Muscle of leg (tissue), 11 donors: ENCODE data around the gene INSM1. TPM values are rescaled to one million over a fixed set of nuclear protein-coding genes. Genes with fewer than 3 reads are reported as not detected.

Experiments used
- DNase-seq: peaks from one replicate; pipeline ENCODE4 v3.0.0; 2013
- H3K27ac ChIP-seq: one replicate; pipeline ENCODE4 v1.5.1; 2013; ENCODE audit warnings: mild to moderate bottlenecking, low read length, control low read depth
- H3K27me3 ChIP-seq: one replicate; pipeline ENCODE4 v1.6.1; 2013; ENCODE audit warnings: low read length; ENCODE audit not compliant: control insufficient read depth, insufficient read depth
- H3K36me3 ChIP-seq: one replicate; pipeline ENCODE4 v1.6.1; 2013; ENCODE audit warnings: low read length; ENCODE audit not compliant: control insufficient read depth, insufficient read depth
- H3K4me1 ChIP-seq: one replicate; pipeline ENCODE4 v1.6.1; 2013; ENCODE audit warnings: low read length; ENCODE audit not compliant: control insufficient read depth, insufficient read depth
- H3K4me3 ChIP-seq: one replicate; pipeline ENCODE4 v1.5.1; 2013; ENCODE audit warnings: low read length, control low read depth
- H3K9me3 ChIP-seq: replicated peaks from 2 replicates; pipeline ENCODE4 v1.6.1; 2013; ENCODE audit warnings: low read depth, low read length; ENCODE audit not compliant: control insufficient read depth
- WGBS: methylation state at CpG from one replicate; pipeline ENCODE4 v1.1.5; 2013; ENCODE audit warnings: missing lambda C conversion rate; ENCODE audit not compliant: insufficient coverage; 5-methylcytosine and 5-hydroxymethylcytosine counted together
- polyA plus RNA-seq, 8 donors: library from polyadenylated mRNA; unstranded; fragments of 120-200 nt; gene quantifications; one replicate each; pipeline versions ENCODE4 v1.2.1 to v1.2.3, GENCODE V29; 2013; ENCODE audit warnings: inconsistent platforms in 1 of 8, low replicate concordance in 1 of 8; ENCODE audit not compliant: insufficient read length in 8 of 8, insufficient read depth in 1 of 8
- total RNA-seq: library from RNA; stranded (reverse); fragments of 120-200 nt; gene quantifications from one replicate; pipeline ENCODE4 v1.2.4, GENCODE V29; 2013

The INSM1 gene
- total and polyA plus RNA-seq, 9 donors, result 0.04 to 0.48 (median 0.16) TPM

DNA sequence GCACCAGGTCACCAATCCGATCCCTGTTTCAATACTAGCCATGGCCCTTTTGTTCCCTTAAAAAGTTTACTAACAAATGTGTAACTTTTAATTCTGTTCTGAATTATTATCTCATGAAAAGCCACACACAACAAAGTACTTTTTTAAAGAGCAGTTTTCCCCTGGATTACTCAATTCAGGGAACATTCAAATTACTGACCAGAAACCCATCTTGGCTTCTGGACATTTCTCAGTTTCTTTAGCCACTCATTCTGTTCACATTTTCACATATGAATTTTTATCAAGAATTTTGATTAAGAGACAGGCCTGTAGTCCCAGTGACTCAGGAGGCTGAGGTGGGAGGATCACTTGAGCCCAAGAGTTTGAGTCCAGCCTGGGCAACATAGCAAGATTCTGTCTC, 47.4 kb downstream of the INSM1 start:
- no peaks in the 10 kb centered on the region for H3K9me3 ChIP-seq
- no CpG with 5 or more reads among the region's 1 CpG for WGBS

DNA sequence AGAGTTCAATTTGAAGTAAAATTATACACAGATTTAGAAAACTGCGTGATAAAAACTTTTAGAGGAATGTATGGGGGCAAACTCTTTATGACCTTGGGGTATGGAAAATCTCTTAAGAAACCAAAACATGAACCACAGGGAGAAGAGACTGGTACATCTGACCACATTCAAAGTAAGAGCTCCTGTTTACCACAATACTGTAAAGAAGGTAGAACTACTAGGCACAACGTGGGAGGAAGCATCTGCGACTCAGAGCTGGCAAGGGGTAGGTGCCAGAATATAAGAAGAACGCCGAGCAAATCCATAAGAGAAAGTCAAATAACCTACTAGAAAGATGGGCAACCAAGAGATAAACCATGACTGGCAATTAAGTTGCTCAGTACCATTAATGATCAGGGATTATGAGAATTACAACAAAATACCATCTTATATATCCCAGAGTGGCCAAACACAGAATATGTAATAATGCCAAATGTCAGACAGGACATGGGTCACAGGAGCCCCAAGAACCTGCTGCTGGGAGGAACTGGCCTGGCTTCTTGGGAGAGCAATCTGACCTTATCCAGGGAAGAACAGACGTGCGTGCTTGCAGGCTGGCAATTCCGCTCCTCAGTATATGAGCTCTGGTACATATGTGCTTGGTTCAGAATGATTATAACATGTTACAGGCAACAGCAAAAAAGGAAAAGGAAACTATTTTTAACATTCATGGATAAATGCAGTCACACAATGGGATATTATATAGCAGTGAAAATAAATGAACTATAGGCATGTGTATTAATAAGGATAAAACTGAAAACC, 50.2 kb downstream of the INSM1 start:
- DNase-seq, result no peak
- Histone ChIP-seq H3K9me3 (no peaks in the 10 kb centered on the region), H3K4me1 (peaks cover 2% of the 10 kb centered on the region), H3K4me3 (no peak overlapping the region), H3K36me3 (no peaks in the 10 kb centered on the region), H3K27me3 (no peaks in the 10 kb centered on the region), H3K27ac (no peak overlapping the region)
- WGBS, result no CpG with 5 or more reads among the region's 8 CpGs

More for the DNA sequence above, 47.4 kb downstream of the INSM1 start:
- Histone ChIP-seq H3K27ac (no peak overlapping the region), H3K4me1 (peaks cover 5% of the 10 kb centered on the region), H3K36me3 (no peaks in the 10 kb centered on the region), H3K27me3 (no peaks in the 10 kb centered on the region), H3K4me3 (no peak overlapping the region)
- no peak for DNase-seq
